GM21737 (cell line): ENCODE data around the gene PXDN.

Experiments
- ATAC-seq: cut with Tn5 transposase; IDR thresholded peaks from one replicate; pipeline ENCODE4 v1.9.1; 2021; ENCODE audit warnings: mild to moderate bottlenecking, moderate library complexity; ENCODE audit not compliant: unreplicated experiment

Gene PXDN

GRCh38 chr2:1654696-1655374, 89.5 kb downstream of the PXDN start:
- ATAC-seq = no peak

DNA sequence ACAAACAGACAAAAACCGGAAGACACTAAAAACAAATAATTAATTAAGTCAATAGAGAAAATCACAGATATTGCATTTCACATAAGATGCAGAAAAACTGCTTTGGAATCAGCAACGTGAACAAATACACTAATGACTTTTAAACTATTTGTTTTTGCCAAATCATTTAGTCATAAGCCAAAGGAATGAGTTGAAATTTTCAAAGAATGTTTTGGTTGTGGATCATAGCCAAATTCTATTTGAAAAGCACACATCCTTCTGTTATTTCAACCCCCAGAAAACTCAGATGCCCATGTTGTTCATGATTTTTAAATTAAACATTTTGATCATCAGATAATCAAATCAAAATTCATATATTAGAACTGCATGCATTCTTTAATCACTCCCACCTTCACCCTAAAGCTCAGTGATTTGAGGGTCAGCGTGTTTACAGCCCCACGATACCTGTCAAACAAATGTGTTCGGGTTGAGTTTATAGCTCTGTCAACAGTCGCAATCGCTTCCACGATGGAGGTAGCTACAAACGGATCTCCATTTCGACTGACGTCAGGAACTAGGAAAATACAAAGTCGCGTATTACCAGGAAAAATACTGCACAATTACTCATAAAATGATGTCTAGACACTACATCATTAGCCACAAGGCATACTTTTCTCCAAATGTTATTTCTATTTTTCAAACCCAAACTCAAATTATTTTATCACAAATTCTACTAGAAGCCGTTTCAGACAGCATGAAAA, 90.2 kb downstream of the PXDN start:
- ATAC-seq = no peak

DNA sequence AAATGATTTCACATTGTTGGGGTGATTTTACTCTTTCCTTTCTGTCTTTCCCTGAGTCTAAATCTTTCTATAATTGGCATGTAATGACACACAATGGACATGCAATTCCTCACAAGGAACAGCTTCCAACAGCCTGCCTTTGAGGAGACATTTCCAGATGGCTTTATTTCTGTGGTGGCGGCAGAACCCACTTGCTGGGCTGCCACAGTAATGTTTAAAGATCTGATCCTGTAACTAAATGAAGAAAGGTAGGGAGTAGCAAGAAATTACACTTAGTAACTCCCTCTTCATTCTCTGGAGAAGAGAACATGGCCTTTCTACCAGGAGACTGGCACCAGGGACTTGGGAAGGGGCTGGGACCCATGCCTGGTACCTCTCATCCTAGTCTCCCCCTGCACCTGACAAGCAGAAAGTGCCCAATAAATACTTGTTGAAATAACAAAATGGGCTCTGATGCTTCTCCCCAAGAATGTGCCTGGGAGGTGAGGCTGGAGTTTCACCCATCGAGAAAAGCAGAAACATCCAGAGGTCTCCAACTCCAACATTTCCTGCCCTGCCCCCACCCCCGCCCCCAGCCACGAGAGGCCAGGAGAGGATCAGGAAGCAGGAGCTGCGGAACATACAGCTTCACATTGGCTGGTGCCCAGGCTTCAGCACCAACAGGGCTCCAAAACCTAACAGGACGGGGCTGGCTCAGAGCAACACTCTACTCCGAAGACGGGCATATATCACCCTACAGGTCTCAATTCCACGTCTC, 92.1 kb downstream of the PXDN start:
- ATAC-seq = no peak

GRCh38 chr2:1651121-1652033, 92.9 kb downstream of the PXDN start:
- ATAC-seq = no peak

- no peak for ATAC-seq
These were observed 94.0 kb downstream of the PXDN start for GRCh38 chr2:1650085-1650872.

- no peak for ATAC-seq
These were observed 94.9 kb downstream of the PXDN start for GRCh38 chr2:1649103-1650084.

GRCh38 chr2:1648241-1649102, 95.8 kb downstream of the PXDN start:
- ATAC-seq = no peak

DNA sequence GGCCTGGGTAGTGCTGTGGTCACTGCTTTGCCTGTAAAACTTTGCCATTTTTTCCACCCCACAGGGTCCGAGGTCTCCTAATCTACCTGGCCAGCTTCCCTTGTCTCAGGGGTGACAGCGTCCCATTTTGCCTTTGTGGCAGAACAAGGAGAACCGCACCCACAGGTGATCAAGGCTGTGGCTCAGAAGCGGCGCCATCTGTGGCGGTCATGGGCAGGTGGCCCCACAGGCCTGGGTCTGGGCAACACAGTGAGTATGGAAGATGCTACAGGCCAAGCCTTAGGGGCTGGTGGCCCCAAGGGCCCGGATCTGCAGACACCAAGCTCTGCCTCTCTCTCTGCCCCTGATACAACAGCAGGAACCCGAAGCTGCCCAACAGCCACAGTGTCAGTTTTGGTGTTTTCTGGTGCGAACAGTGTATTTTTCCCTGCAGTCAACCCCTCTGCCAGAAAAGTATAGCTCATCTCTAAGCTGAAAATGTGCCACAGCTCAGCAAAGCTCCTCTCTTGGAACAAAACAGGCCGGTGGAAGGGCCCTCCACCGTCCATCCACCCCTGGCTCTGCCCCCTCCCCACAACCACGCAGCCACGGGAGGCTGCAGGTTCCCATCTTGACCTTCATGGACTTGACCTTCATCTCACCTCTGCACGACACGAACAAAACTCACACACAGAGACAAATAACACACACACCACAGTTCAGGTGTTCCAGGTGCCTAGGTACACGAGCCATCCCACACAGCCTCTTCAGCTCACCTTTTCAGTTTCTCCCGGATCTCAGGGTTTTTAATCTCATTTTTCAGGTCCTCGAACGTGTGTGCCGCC, 96.7 kb downstream of the PXDN start:
- ATAC-seq = no peak

DNA sequence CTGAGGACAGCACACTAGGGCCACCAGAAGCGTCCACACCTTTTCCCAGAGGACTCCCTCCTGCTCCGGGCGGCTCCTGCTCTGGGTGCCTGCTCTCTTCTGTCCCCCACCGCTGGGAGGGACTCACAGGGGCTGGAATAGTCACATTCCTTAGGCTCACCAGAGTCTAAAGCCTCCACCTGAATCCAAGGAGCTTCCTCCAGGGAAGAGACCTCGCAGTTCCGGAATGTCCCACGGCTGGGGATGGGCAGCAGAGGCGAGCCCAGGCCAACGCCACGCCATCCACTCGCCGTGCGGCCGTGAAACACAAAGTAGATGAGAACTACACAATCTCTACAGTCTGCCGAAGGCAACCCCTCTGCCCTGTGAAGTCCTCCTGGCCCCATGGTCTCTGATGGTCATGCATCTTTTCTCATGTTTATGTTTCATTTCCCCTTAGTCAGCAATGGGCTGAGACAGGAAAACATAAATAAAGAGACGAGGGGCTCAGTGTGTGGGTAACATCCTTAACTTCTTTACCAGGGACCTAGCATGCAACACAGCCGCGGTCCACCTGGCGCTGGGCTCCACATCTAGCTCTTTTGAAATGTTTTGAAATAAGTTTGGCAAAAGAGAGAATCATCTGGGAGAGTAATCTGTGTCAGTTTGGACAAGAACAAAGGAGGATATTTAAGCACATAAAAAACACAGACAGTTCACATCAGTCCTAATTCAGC, 98.4 kb downstream of the PXDN start:
- no peak for ATAC-seq

GRCh38 chr2:1644427-1644826, 99.9 kb downstream of the PXDN start:
- no peak for ATAC-seq

- ATAC-seq = no peak
These were observed 101.2 kb downstream of the PXDN start for GRCh38 chr2:1642993-1643619.

- no peak for ATAC-seq
These were observed 102.1 kb downstream of the PXDN start for GRCh38 chr2:1642066-1642861.

DNA sequence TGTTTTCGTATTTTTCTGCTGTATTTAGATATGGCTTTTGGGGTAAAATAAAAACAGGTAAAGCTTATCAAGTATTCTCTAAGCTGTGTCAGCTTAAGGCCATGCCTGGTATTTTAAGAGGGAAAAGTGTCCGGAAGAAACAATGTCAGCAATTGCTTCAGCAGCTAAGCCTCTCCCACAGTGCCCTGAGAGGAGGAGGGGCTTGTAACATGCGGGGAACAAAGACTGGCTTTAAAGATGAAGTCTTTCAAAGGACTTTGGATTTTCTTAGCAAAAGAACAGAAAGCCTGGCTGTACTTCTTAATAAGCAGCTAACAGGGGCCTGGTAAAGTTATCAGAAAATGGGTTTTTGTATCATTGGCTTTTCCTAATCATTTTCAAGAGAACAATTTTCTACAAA, 102.8 kb downstream of the PXDN start:
- no peak for ATAC-seq

- no peak for ATAC-seq
These were observed 103.8 kb downstream of the PXDN start for GRCh38 chr2:1640301-1641135.
